GM19324 (cell line): ENCODE results near the gene FAM89B.
"Not testable (repeated sequence)": the region's sequence is repeated elsewhere in the genome, so short reads cannot be mapped to it uniquely, and the experiment has no call there.

Experiments
- ATAC-seq: cut with Tn5 transposase; IDR thresholded peaks from one replicate; pipeline ENCODE4 v1.9.1; 2021; ENCODE audit warnings: mild to moderate bottlenecking, moderate library complexity; ENCODE audit not compliant: unreplicated experiment, low FRiP score

Gene FAM89B

DNA sequence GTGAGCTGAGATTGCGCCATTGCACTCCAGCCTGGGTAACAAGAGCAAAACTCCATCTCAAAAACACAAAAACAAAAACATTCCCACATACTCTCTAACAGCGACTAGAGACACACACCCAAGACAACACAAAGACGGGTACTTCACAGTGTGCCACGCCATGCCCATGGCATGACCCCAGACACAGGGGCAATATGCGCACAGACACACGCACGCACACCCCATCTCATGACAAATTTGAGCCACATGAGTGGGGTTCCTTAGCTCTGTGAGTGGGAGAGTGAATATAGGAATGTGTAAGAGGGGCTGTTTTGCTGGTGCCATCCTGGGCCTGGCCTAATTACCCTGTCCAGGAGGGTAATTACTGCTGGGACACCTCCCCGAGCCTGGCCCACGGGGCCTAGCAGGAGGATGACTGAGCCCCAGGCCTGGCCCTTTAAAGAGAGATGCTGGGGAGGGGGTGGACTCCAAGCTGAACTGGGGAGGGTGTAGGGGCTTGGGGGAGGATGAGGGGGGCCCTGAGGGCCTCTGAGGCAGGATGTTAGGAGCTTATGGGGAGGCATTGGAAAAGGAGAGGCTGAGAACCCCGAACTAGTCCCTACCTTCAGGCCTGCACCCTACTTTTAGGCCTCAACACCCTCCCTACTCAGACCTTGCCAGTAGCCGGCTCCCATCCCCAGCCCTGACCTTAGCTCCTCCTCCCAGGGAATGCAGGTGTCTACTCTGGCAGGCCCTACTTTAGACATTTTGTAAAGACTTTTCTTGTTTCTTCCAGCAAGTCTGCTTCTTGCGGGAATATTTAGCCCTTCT is 15.7 kb upstream of the FAM89B start:
- ATAC-seq = no peak

DNA sequence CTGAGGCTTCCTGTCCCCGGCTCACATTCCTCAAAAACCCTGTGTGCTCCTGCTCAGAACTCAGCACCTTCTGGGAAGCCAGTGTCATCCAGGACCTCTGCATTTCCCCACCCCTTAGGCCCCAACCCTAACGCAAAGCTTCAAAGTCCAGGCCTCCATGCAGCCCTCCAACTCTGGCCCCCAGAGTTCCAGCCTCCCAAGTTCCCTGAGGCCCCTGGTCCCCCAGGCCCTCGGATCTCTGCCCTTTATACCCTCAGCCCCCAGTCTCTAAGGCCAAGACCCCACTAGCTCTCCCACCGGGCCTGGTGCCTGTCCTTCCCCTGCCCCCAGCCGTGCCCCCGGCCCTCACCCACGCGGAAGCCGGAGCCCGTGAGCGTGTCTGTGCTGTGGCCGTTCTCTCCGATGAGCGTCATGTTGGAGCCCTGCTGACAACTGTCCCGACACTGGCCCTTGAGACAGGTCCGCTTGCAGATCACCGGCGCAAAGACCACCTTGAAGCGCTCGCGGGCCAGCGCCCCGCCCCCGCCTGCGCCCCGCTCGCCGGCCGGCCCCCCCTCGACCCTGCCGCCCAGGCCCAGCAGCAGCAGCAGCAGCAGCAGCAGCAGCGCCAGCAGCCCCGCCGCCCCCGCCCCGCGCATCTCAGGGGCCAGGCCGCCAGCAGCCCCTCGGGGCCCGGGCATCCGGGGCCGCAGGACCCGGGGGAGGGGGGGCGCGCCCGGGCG is 14.9 kb upstream of the FAM89B start:
- no peak for ATAC-seq

DNA sequence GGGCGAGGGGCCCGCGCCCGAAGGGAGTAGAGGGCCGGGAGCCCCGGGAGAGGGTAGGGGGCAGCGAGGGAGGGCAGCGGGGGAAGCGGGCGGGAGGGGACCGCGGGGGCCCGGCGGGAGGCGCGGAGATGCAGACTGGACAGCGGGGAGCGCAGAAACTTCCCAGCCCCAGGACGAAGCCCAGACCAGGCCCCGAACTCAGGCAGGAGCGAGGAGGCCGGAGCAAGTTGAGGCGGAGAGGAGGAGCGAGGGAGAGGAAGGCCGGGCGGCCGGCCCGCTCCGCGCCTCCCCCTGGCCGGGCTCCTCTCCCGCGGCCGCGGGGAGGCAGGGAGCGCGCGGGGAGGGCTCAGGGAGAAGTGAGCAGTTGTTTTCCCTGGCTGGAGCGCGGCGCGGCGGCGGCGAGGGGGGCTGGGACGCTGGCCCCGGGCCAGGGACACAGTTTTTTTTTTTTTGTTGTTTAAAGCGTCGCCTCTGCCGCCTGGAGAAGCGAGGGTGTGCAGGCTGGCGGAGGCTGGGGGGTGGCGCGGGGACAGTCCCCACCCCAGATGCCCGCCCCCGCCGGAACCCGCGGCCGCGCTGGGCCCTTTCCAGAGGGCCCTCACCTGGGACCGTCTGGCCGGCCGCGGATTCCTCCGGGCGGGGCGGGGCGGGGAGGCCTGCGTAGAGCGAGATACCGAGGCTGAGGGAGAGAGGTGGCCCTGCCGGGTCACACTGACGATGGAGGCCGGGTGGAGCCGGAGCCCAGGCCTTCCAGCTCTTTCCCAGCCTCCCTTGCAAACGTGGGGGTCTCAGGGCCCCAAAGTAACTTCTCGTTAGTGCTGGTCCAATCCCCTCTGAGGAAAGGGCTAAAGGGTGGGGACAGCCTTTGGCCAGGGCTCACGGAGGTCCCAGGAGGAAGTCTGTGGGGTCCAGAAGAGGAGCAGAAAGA is 14.1 kb upstream of the FAM89B start, which contains the start of gene LTBP3:
TSS of gene LTBP3 (minus strand) at position 358 of the 928 bp plus-strand sequence. CDS start 400 bp downstream, outside the sequence.
- ATAC-seq = no peak

DNA sequence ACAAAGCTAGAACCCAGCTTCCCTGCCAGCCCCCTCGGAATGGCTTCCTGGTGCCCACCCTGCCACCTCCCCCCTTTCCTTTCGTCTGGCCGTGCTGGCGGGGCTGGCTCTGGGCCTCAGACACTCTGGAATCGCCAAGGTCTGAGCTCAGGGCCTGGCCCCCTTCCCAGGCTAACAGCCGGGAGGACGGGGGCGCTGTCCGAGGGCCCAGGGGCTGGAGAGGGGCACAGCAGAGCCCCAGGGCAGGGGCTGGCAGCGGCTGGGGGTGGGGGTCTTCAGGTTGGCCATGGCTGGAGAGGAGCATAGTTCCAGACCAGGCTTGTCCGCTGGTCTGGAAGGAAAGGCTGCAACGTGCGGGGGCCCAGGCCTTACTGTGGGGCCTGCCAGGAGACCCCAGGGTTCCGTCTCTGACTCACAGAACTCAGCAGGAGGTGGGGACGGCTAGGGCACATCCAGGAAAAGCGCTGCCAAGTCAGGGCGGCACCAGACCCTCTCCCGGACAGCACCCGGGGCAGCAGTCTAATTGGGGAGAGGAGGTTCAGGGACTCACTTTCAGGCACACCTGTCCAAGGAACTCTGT is 13.3 kb upstream of the FAM89B start:
- no peak for ATAC-seq

DNA sequence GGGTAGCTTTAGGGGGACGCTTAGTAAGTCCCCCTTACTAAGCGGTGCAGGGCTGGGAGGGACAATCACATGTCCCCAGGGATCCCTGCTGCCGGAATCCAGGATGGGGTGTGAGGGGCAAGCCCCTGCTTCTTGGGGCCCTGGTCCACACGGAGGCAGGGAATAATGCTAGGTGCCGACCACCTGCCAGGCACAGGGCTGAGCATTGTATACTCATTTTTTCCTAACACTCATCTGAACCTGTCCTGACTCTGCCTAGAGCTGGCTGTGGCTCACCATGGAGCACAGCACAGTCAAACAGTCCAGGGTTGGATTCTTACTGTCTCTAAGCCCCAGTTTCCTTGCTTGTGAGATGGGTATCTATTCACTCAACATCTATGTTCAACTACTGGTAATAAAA is 12.8 kb upstream of the FAM89B start:
- ATAC-seq = no peak

DNA sequence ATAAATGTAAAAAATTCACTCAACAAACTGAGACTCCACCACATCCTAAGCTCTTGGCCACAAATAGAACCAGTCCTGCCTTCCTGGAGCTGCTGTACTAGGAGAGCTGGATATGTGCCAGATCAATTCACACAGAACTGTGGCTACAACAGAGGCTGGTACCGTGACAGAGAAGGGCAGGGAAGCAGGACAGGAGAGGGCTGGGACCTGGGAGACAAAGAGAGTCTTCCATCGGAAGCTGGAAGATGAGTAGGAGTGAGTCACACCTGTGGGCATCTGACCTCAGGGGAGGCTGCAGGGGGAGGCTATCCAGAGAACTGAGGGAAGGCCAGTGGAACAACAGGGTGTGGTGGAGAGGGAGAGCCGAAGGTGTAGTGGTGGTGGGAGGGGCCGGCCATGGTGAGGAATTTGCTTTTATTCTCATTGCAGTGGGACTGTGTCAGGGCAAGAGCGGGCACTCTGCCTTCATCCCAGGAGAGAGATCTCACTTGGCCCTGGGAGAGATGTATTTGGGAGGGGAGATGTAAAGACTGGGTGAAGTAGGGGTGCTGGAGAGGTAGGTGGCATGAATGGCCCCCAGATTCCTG is 12.3 kb upstream of the FAM89B start:
- no peak for ATAC-seq

DNA sequence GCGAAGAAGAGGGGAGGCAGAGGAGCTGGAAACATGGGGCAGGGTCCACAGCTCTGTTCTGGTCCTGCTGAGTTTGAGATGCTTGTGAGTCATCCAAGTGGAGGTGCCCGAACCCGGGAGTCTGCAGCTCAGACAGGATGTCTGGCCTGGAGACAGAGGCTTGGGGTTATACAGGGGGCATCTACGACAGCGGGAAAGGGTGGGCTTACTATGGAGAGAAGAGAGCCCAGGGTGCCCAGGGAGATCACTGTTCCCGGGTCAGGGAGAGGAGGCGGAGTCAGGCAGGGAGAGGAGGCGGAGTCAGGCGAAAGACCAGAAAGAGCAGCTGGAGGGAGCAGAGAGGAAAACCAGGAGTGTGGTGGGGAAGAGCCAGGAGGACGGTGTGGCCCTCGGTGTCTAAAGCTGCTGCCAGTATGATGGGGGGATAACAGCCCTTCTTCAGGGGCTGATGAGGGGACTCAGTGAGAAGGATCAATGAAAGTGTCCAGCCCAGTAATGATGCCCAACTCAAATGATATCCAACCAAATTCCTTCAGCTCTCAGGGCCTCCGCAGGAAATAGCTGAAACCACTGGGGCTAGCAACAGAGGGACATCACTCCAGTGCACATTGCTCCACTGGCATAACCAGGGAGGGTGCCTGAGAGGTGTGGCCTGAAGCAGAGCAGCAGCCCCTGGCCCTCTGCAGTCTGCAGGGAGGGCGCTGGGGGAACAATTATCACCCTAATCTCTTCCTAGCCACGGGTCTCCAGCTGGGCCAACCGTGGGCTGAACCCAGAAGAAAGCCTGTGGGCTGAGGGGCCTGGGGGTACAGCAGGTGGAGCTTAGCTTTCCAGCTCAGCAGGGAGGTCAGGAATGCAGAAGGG is 11.6 kb upstream of the FAM89B start:
- ATAC-seq = no peak

DNA sequence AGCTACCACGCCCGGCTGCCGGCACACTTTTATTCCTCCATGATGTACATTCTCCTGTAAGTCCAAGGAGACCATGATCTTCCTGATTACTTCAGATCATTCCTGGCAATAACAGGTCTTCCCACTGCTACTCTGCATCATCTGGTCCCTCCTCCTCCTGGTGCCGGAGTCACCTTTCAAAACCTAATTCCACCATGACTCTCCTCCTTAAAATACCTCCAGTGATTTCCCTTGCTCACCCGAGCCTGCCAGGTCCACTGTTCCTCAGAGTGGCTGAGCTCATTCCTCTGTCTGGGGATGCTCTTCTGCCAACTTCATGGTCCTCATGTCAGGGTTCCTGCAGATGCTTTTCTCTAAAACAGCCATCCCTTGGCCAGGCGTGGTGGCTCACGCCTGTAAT is 10.3 kb upstream of the FAM89B start:
- no peak for ATAC-seq

DNA sequence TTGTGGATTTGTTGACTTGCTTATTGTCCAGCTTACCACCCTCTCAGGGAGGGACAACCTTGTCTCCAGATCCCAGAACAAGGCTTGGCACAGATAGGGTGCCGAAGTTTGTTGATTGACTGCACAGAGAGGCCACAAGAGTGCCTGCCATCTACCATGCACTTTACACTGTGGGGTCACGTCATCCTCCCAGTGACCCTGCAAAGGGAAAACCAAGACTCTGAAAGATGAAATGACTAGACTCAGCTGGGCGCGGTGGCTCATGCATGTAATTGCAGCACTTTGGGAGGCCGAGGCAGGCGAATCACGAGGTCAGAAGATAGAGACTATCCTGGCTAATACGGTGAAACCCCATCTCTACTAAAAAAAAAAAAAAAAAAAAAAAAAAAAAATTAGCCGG is 9.6 kb upstream of the FAM89B start:
- ATAC-seq = no peak

DNA sequence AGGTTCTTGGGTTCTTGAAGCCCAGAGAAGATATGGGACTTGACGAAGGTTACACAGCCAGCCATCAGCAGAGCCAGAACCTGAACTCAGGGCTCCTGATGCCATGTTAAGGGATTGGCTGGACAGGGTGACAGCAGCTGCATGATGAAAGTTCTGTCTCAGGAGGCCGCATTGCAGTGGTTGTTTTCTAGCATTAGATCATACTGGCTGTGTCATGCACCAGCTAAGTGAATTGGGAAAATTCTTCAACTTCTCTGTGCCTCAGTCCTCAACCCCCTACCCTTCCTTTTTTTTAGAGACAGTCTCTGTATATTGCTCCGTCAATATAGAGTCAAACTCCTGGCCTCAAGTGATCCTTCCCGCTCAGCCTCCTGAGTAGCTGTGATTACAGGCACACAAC is 8.7 kb upstream of the FAM89B start:
- no peak for ATAC-seq

DNA sequence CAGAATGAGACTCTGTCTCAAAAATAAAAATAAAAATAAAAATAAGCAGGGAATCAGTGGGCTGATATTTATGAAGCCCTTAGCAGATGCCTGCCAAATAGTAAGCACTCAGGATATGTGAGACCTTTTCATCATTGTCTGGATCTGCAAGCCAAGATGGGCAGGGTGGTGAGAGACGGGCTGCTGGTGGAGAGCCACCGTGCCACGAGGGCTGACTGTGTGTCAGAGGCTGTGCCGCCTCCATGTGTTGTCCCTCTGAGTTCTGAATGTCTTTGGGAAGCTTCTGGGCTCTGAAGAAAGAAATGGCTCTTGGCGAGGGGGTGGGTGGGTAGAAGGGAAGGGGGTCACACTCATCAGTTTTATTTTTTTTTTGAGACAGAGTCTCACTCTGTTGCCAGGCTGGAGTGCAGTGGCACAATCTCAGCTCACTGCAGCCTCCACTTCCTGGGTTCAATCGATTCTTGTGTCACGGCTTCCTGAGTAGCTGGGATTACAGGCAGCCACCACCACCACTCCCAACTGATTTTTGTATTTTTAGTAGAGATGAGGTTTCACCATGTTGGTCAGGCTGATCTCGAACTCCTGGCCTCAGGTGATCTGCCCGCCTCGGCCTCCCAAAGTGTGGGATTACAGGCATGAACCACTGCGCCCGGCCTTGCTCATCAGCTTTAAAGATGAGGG is 7.3 kb upstream of the FAM89B start:
- ATAC-seq = not testable (repeated sequence)

DNA sequence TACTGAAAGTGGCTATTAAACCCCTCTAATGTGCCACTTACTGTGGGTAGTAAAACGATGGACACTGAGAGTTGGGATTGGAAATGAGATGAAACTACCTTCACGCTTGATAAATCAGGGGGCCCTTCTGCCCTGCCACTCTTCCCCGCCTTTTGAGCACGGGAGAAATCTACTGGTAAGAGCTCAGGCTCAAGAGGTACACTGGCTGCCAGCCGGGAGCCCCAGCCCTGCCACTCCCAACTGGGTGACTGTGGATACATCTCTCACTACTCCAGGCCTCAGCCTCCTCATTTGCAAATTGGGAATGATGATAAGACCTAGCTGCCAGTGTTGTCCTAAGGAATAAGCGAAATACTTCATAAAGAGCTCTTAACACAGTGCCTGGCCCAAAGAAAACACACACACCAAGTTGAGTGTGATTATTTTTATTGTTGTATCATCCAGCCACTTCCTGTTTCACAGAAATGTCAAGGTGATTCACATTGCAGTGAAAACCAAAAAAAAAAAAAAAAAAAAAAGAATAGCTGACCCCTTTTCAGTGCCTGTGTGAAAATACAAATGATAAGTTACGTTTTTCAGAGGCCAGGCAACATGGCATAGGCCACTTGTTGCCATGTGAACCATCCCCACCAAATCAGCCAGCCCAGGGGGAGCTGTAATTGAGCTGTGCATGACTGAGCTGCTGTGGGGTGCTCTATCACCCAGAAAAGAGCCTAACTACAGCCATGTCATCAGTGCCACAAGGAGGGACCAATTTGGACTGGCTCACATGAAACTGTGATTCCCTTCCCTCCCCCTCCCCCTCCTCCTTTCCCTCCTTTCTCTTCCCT is 6.5 kb upstream of the FAM89B start:
- ATAC-seq = no peak

DNA sequence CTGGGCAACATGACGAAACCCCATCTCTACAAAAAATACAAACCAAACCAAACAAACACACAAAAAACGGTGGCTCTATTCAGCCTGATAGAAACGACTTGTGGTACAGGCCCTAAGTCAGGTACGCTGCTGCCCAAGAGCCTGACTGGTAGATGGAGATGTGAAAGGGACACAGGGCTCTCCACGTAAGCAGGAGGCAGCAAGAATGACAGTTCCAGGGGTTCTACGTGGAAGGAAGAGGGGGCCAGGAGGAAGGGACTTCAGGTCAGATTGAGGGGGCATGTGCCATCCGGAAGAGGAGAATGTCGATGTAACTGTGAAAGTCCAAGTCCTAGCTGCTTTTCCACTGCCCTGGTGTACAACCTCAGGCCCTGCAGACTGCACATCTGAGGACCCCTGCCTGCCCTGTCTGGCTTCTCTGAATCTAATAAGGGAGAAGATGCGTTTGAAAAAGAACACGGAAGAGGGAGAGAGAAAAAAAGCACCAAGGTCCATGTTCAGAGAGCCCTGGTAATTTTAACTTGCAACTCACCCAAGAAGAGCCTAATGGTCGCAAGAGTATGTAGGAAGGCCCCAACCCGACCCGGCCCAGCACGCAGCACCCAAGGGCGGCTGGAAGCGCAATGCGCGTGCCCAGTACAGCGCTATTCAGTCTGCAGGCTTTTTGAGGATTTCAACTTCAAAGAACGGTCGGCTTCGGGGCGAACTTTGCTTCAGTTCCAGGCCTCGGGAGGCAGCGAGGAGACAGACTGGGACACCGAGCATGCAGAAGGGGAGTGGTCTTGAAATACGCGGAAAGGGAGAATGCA is 3.0 kb upstream of the FAM89B start:
- peak; percentile 5 for ATAC-seq

DNA sequence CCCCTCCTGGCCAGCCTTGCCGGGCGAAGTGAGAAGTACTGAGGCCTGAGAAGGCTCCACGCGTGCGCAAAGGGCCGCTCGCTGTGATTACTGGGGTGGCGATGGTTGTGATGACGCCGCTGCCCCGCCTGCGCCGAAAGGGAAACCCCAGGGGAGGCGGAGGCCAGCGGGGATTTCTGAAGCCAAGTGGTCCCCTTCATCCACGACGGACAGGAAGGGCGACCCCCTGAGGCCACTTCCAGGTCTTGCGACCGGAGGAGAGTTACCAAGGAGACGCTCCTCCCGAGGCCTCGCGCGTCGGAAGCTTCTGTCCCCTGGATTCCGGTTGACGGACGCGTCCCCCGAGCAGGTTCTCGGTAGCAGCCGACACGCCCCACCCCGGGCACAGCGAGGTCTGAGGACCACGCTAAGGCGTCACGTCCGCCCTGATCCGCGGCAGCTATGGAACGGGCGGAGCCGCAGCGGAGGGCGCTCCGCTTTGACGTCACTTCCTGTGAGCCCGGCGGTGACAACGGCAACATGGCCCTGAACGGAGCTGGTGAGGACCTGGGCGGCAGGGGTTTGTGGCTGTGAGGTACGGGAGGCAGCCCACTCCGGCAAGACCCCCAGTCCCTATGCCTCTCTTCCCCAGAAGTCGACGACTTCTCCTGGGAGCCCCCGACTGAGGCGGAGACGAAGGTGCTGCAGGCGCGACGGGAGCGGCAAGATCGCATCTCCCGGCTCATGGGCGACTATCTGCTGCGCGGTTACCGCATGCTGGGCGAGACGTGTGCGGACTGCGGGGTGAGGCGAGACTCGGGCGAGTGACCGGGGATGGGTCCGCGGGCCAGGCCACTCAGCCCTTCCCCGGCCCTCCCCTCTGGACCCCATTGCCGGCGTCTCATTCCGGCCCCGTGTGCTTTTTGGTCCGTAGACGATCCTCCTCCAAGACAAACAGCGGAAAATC is 2.1 kb upstream of the FAM89B start, which contains the start of gene ZNRD2:
TSS of gene ZNRD2 (plus strand) at position 505 of the 946 bp plus-strand sequence. CDS start at position 520, 15 bp downstream.
- peak; percentile 63 for ATAC-seq

DNA sequence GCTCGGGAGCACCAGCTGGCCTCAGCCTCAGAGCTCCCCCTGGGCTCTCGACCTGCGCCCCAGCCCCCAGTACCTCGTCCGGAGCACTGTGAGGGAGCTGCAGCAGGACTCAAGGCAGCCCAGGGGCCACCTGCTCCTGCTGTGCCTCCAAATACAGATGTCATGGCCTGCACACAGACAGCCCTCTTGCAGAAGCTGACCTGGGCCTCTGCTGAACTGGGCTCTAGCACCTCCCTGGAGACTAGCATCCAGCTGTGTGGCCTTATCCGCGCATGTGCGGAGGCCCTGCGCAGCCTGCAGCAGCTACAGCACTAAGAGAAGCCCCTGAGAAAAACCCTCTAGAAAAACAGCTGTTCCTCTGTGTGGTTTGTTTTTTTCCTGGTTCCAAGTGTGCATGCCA is 918 bp upstream of the FAM89B start:
- ATAC-seq = no peak

DNA sequence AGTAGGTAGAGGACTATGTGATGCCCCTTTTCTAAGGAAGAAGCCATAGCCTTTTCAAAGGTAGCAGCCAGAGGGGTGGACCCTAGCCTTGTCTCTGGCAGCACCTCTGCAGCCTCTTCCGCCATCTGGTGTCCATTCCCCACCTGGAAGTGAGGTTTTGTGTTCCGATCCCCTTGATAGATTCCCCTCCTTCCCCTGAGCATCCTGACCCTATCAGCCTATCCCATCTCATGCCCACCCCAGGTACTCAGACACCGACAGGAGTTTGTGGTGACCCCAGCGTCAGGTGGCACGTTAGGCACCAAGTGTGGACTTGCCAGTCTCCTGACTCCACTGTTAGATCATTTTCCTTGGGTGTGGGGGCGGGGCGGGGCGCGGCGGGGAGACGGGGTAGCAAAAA is 398 bp upstream of the FAM89B start:
- ATAC-seq = no peak
